LNCAP (cell line): ENCODE results near the gene PMPCB.

ENCODE experiments used
- CTCF ChIP-seq: fragments of 450-650 bp; IDR thresholded peaks from 2 replicates; pipeline ENCODE4 v1.5.1; 2017; ENCODE audit warnings: mild to moderate bottlenecking

Gene PMPCB

GRCh38 chr7:103314852-103315251, 17.6 kb downstream of the PMPCB start:
- no peak for TF ChIP-seq CTCF

- no peak for TF ChIP-seq CTCF
Measured at GRCh38 chr7:103316380-103316941, 19.2 kb downstream of the PMPCB start.

- no peak for TF ChIP-seq CTCF
Measured at GRCh38 chr7:103317009-103317408, 19.8 kb downstream of the PMPCB start.

- TF ChIP-seq CTCF = no peak
Measured at GRCh38 chr7:103325744-103326143, 28.5 kb downstream of the PMPCB start.

GRCh38 chr7:103336761-103337160, 39.5 kb downstream of the PMPCB start:
- TF ChIP-seq CTCF = no peak

- TF ChIP-seq CTCF = no peak
Measured at GRCh38 chr7:103338864-103339263, 41.6 kb downstream of the PMPCB start.

GRCh38 chr7:103341466-103341865, 44.2 kb downstream of the PMPCB start:
- TF ChIP-seq CTCF = no peak

- TF ChIP-seq CTCF = no peak
Measured at GRCh38 chr7:103343332-103343731, 46.1 kb downstream of the PMPCB start.
